ENCODE measurements around the gene PPP1R36.
"Not testable (repeated sequence)": the region's sequence is repeated elsewhere in the genome, so short reads cannot be mapped to it uniquely, and the experiment has no call there.

- TF ChIP-seq CTCF (conservative IDR thresholded peaks at IDR 0.05); EZH2 (IDR thresholded peaks at IDR 0.05; ENCODE audit: low read depth): not testable (repeated sequence)
Observed at GRCh38 chr14:64569646-64570045, 19.9 kb downstream of the PPP1R36 start.

Data from PC-9 (cell line).